RWPE2 (cell line): ENCODE data around the gene ITGA4.

ENCODE experiments used
- ATAC-seq: fragments of 200-7000 bp; cut with Tn5 transposase; 3 replicates; pipeline ENCODE4 v1.9.1; 2021; ENCODE audit warnings: low read depth
- DNase-seq: peaks from one replicate; pipeline ENCODE4 v3.0.0-alpha.2; 2020; ENCODE audit warnings: low spot score
- H3K27ac ChIP-seq: fragments of 450-650 bp; 2 replicates; pipeline ENCODE4 v1.5.1; 2017; ENCODE audit warnings: mild to moderate bottlenecking; ENCODE audit not compliant: poor library complexity, severe bottlenecking
- H3K27me3 ChIP-seq: fragments of 250-450 bp; sonication (Bioruptor Pico); 2 replicates; pipeline ENCODE4 v1.5.1; 2021; ENCODE audit warnings: mild to moderate bottlenecking, moderate library complexity; ENCODE audit not compliant: insufficient read depth, poor library complexity, severe bottlenecking
- H3K36me3 ChIP-seq: fragments of 250-450 bp; sonication (Bioruptor Pico); 2 replicates; pipeline ENCODE4 v1.5.1; 2020; ENCODE audit warnings: low read depth, mild to moderate bottlenecking, moderate library complexity
- H3K4me1 ChIP-seq: fragments of 250-450 bp; sonication (Bioruptor Pico); 2 replicates; pipeline ENCODE4 v1.5.1; 2021; ENCODE audit warnings: mild to moderate bottlenecking, moderate library complexity; ENCODE audit not compliant: insufficient read depth, poor library complexity, severe bottlenecking
- H3K4me3 ChIP-seq: fragments of 250-450 bp; sonication (Bioruptor Pico); 2 replicates; pipeline ENCODE4 v1.5.1; 2021; ENCODE audit warnings: mild to moderate bottlenecking, moderate library complexity; ENCODE audit not compliant: severe bottlenecking
- H3K9me3 ChIP-seq: fragments of 250-450 bp; sonication (Bioruptor Pico); 2 replicates; pipeline ENCODE4 v1.5.1; 2021; ENCODE audit warnings: mild to moderate bottlenecking, moderate library complexity; ENCODE audit not compliant: severe bottlenecking
- CTCF ChIP-seq: fragments of 450-650 bp; IDR thresholded peaks from one replicate; pipeline ENCODE4 v1.5.1; 2017; ENCODE audit warnings: mild to moderate bottlenecking, moderate library complexity; ENCODE audit not compliant: poor library complexity, severe bottlenecking

The ITGA4 gene

GRCh38 chr2:181575650-181576025 is 118.5 kb downstream of the ITGA4 start:
- Histone ChIP-seq H3K27ac (no peak overlapping the region), H3K27me3 (no peaks in the 10 kb centered on the region), H3K9me3 (no peaks in the 10 kb centered on the region), H3K4me1 (peaks cover 4% of the 10 kb centered on the region), H3K36me3 (no peaks in the 10 kb centered on the region), H3K4me3 (no peak overlapping the region)
- DNase-seq = no peak
- no peak for TF ChIP-seq CTCF
- no peak for ATAC-seq

- H3K36me3 ChIP-seq = no peaks in the 10 kb centered on the region
- DNase-seq (no peak), ATAC-seq (no peak)
- H3K4me1 ChIP-seq = no peaks in the 10 kb centered on the region
- no peak overlapping the region for H3K4me3 ChIP-seq
- no peak for TF ChIP-seq CTCF
- H3K27me3 ChIP-seq = no peaks in the 10 kb centered on the region
- no peak overlapping the region for H3K27ac ChIP-seq
- no peaks in the 10 kb centered on the region for H3K9me3 ChIP-seq
Observed at GRCh38 chr2:181576431-181576830, 119.2 kb downstream of the ITGA4 start.

GRCh38 chr2:181578829-181579228 is 121.6 kb downstream of the ITGA4 start:
- H3K27ac ChIP-seq = no peak overlapping the region
- TF ChIP-seq CTCF = no peak

GRCh38 chr2:181581534-181581933 is 124.3 kb downstream of the ITGA4 start:
- H3K9me3 ChIP-seq = no peaks in the 10 kb centered on the region
- H3K27ac ChIP-seq = no peak overlapping the region
- ATAC-seq (no peak), DNase-seq (no peak)
- H3K36me3 ChIP-seq = no peaks in the 10 kb centered on the region
- TF ChIP-seq CTCF = no peak
- H3K4me3 ChIP-seq = no peak overlapping the region
- H3K4me1 ChIP-seq = no peaks in the 10 kb centered on the region
- H3K27me3 ChIP-seq = no peaks in the 10 kb centered on the region

More at GRCh38 chr2:181578829-181579228, 121.6 kb downstream of the ITGA4 start:
- no peaks in the 10 kb centered on the region for H3K36me3 ChIP-seq
- H3K4me1 ChIP-seq = no peaks in the 10 kb centered on the region
- H3K27me3 ChIP-seq = no peaks in the 10 kb centered on the region
- DNase-seq (no peak), ATAC-seq (no peak)
- H3K9me3 ChIP-seq = no peaks in the 10 kb centered on the region
- no peak overlapping the region for H3K4me3 ChIP-seq

GRCh38 chr2:181585732-181586131 is 128.5 kb downstream of the ITGA4 start:
- Histone ChIP-seq H3K9me3 (no peaks in the 10 kb centered on the region), H3K36me3 (no peaks in the 10 kb centered on the region), H3K27me3 (no peaks in the 10 kb centered on the region), H3K4me1 (no peaks in the 10 kb centered on the region), H3K4me3 (no peak overlapping the region), H3K27ac (no peak overlapping the region)
- TF ChIP-seq CTCF = no peak
- DNase-seq = no peak
- no peak for ATAC-seq
